ENCODE data around the gene ZNF350.
"Not testable (repeated sequence)": the region's sequence is repeated elsewhere in the genome, so short reads cannot be mapped to it uniquely, and the experiment has no call there.

DNA sequence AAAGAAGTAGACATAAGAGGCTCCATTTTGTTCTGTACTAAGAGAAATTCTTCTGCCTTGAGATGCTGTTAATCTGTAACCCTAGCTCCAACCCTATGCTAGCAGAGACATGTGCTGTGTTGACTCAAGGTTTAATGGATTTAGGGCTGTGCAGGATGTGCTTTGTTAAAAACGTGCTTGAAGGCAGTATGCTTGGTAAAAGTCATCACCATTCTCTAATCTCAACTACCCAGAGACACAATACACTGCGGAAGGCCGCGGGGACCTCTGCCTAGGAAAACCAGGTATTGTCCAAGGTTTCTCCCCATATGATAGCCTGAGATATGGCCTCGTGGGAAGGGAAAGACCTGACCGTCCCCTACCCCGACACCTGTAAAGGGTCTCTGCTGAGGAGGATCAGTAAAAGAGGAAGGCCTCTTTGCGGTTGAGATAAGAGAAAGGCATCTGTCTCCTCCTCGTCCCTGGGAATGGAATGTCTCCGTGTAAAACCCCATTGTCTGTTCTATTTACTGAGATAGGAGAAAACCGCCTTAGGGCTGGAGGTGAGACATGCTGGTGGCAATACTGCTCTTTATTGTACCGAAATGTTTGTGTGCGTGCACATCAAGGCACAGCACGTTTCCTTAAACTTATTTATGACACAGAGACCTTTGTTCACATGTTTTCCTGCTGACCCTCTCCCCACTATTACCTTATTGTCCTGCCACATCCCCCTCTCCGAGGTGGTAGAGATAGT is 39.8 kb upstream of the ZNF350 start:
- TF ChIP-seq POLR2A, POLR2AphosphoS5 (IDR thresholded peaks at IDR 0.05): not testable (repeated sequence)
- TF ChIP-seq, protein P1, sequence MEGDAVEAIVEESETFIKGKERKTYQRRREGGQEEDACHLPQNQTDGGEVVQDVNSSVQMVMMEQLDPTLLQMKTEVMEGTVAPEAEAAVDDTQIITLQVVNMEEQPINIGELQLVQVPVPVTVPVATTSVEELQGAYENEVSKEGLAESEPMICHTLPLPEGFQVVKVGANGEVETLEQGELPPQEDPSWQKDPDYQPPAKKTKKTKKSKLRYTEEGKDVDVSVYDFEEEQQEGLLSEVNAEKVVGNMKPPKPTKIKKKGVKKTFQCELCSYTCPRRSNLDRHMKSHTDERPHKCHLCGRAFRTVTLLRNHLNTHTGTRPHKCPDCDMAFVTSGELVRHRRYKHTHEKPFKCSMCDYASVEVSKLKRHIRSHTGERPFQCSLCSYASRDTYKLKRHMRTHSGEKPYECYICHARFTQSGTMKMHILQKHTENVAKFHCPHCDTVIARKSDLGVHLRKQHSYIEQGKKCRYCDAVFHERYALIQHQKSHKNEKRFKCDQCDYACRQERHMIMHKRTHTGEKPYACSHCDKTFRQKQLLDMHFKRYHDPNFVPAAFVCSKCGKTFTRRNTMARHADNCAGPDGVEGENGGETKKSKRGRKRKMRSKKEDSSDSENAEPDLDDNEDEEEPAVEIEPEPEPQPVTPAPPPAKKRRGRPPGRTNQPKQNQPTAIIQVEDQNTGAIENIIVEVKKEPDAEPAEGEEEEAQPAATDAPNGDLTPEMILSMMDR (IDR thresholded peaks at IDR 0.05), result not testable (repeated sequence)
